ENCODE results near the gene SLC25A42.

SLC25A42 gene

DNA sequence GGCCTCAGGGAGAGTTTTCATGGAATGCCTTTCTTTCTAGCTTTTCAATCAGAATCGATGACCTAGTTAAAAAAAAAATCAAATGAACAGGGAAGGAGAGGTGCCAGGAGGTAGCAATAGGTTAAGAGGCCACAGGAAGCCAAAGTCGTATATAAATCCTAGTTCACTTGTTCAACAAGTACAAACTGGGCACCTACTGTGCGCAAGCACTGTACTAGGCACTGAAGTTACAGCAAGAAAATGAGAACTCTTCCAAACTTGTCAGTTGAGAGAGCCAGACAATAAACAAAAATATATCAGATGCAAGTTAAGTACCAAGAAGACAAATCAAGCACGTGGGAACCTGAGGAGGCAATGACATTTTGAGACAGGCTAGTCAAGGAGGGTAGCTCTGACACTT is 36.6 kb upstream of the SLC25A42 start:
- TF ChIP-seq, protein P1, sequence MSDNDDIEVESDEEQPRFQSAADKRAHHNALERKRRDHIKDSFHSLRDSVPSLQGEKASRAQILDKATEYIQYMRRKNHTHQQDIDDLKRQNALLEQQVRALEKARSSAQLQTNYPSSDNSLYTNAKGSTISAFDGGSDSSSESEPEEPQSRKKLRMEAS (IDR thresholded peaks at IDR 0.05; ENCODE audit: low read depth, low read length), result no peak
- TF ChIP-seq MYC (IDR thresholded peaks at IDR 0.05; ENCODE audit: low read depth, low read length) (no peak), POLR2A (IDR thresholded peaks at IDR 0.05; ENCODE audit: extremely low read depth, insufficient read length) (no peak)
- TF ChIP-seq, protein P2, sequence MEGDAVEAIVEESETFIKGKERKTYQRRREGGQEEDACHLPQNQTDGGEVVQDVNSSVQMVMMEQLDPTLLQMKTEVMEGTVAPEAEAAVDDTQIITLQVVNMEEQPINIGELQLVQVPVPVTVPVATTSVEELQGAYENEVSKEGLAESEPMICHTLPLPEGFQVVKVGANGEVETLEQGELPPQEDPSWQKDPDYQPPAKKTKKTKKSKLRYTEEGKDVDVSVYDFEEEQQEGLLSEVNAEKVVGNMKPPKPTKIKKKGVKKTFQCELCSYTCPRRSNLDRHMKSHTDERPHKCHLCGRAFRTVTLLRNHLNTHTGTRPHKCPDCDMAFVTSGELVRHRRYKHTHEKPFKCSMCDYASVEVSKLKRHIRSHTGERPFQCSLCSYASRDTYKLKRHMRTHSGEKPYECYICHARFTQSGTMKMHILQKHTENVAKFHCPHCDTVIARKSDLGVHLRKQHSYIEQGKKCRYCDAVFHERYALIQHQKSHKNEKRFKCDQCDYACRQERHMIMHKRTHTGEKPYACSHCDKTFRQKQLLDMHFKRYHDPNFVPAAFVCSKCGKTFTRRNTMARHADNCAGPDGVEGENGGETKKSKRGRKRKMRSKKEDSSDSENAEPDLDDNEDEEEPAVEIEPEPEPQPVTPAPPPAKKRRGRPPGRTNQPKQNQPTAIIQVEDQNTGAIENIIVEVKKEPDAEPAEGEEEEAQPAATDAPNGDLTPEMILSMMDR (IDR thresholded peaks at IDR 0.05; ENCODE audit: low read depth, low read length), result no peak
- DNase-seq (ENCODE audit: low read depth), result no peak
- H3K4me3 ChIP-seq (ENCODE audit: low read depth, low read length), result no peak overlapping the region

DNA sequence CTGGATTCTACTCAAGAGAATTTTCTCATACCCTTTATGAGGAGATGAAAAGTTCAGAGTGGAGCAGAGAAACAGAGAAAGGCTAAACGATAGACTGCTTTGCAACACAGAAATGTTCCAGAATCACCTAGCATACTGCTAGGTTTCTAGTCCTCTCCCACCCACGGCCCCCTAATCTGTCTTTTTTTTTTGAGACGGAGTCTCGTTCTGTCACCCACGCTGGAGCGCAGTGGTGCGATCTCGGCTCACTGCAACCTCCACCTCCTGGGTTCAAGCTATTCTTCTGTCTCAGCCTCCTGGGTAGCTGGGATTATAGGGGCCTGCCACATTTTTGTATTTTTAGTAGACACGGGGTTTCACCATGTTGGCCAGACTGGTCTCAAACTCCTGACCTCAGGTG is 35.3 kb upstream of the SLC25A42 start:
- DNase-seq (ENCODE audit: low read depth), result no peak
- H3K4me3 ChIP-seq (ENCODE audit: low read depth, low read length), result no peak overlapping the region
- TF ChIP-seq MYC (IDR thresholded peaks at IDR 0.05; ENCODE audit: low read depth, low read length) (no peak), POLR2A (IDR thresholded peaks at IDR 0.05; ENCODE audit: extremely low read depth, insufficient read length) (no peak)
- TF ChIP-seq, protein P2 (IDR thresholded peaks at IDR 0.05; ENCODE audit: low read depth, low read length), result no peak
- TF ChIP-seq, protein P1 (IDR thresholded peaks at IDR 0.05; ENCODE audit: low read depth, low read length), result no peak

DNA sequence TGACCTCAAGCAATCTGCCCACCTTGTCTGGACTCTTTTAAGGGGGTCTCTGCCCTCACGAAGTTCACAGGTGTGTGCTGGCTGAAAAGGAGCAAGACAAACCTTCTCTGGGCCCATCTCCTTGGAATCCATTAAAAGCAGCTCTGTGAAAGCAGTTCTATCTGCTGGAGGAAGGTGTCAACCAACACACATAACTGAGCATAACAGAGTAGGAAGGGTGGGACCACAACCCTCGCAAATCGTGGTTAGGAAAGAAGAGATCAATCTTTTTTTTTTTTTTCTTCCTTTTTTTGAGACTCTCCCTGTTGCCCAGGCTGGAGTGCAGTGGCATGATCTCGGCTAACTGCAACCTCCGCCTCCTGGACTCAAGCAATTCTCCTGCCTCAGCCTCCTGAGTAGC is 31.9 kb upstream of the SLC25A42 start:
- peak; percentile 47 for DNase-seq (ENCODE audit: low read depth)
- no peak for TF ChIP-seq POLR2A (IDR thresholded peaks at IDR 0.05; ENCODE audit: extremely low read depth, insufficient read length)
- TF ChIP-seq, protein P1 (IDR thresholded peaks at IDR 0.05; ENCODE audit: low read depth, low read length), result no peak
- TF ChIP-seq, protein P2 (IDR thresholded peaks at IDR 0.05; ENCODE audit: low read depth, low read length), result no peak
- no peak for TF ChIP-seq MYC (IDR thresholded peaks at IDR 0.05; ENCODE audit: low read depth, low read length)
- H3K4me3 ChIP-seq (ENCODE audit: low read depth, low read length), result peak overlapping the region; percentile 85

DNA sequence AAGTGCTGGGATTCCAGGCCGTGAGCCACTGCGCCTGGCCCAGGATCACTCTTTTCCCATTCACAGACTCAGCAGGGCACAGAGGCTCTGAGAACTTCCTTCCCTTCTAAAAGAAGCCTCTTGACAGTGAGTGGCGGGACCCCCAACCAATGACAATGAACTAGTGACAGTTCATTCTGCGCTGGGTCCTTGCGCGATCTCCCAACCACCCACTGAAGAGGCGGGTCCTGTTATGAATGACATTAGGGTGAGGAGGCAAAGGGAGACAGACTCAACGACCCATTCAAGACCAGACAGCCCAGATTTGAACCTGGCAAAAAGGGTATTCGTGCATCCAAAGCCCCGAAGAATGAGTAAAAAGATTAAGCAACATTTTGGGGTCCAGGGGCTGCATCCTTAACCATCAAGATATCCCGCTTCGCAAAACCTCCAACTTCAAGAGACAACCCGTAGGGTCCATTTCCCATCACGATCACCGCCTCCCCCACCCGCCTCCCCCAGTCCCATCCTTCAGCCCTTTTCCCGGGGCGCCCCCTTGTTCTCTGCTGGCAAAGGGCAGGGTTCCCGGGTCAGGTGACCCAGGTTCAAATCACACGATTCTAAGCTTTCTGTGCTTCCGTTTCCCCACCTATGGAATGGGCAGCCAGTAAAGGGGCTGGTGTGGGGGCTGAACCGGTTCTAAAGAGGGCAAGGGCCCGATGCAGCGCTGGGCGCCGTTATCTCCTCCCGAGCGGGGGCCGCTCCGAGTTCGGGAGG is 31.2 kb upstream of the SLC25A42 start:
- peak; percentile 95 for DNase-seq (ENCODE audit: low read depth)

DNA sequence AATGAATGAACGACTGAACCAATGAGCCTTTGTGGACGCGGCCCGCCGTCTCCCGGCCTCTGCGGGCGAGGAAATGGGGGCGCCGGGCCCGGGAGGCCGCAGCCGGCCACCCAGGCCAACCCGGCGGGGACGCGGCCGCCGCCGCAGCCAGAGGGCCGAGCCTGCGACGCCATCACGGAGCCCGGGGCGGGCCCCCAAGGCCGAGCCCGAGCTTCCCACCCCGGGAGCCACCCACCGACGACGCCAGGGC is 30.7 kb upstream of the SLC25A42 start:
- DNase-seq (ENCODE audit: low read depth), result no peak
- TF ChIP-seq, protein P1 (IDR thresholded peaks at IDR 0.05; ENCODE audit: low read depth, low read length), result no peak
- TF ChIP-seq, protein P2 (IDR thresholded peaks at IDR 0.05; ENCODE audit: low read depth, low read length), result no peak
- no peak for TF ChIP-seq MYC (IDR thresholded peaks at IDR 0.05; ENCODE audit: low read depth, low read length)
- TF ChIP-seq POLR2A (IDR thresholded peaks at IDR 0.05; ENCODE audit: extremely low read depth, insufficient read length), result no peak
- peak overlapping the region; percentile 85 for H3K4me3 ChIP-seq (ENCODE audit: low read depth, low read length)

More for the DNA sequence above, 31.2 kb upstream of the SLC25A42 start:
- TF ChIP-seq, protein P1 (IDR thresholded peaks at IDR 0.05; ENCODE audit: low read depth, low read length), result peak; percentile 43; the same call in 1 of the 2 replicates
- TF ChIP-seq, protein P2 (IDR thresholded peaks at IDR 0.05; ENCODE audit: low read depth, low read length), result no peak
- TF ChIP-seq POLR2A (IDR thresholded peaks at IDR 0.05; ENCODE audit: extremely low read depth, insufficient read length), result no peak
- TF ChIP-seq MYC (IDR thresholded peaks at IDR 0.05; ENCODE audit: low read depth, low read length), result no peak
- H3K4me3 ChIP-seq (ENCODE audit: low read depth, low read length), result peak overlapping the region; percentile 85

All from NB4 (cell line).